DOHH2 (cell line): ENCODE results near the gene WFS1.

Experiments
- CTCF ChIP-seq: fragments of 200-600 bp; sonication (generic); IDR thresholded peaks from one replicate; pipeline ENCODE4 v1.5.1; 2014; ENCODE audit warnings: antibody characterized with exemption, mild to moderate bottlenecking, low read depth, low read length; ENCODE audit not compliant: poor library complexity, severe bottlenecking
- EZH2phosphoT487 ChIP-seq: fragments of 200-600 bp; sonication (generic); IDR thresholded peaks from 2 replicates; pipeline ENCODE4 v1.6.1; 2017; ENCODE audit warnings: borderline replicate concordance, mild to moderate bottlenecking, antibody characterized with exemption, low read length, moderate library complexity, mixed read lengths

- no peak for TF ChIP-seq CTCF
- no peak for TF ChIP-seq EZH2phosphoT487
Measured at GRCh38 chr4:6322761-6323566, 53.3 kb downstream of the WFS1 start.
